ENCODE data around the gene DIAPH2. TPM values are rescaled to one million over a fixed set of nuclear protein-coding genes. Genes with fewer than 3 reads are reported as not detected.

DIAPH2 gene
- total RNA-seq, 4 donors from 2014 or later: 10.3 to 36.6 (median 17.9) TPM

GRCh38 chrX:97551821-97552220 is 867.2 kb downstream of the DIAPH2 start:
- intact Hi-C loops (cut with DNase I): no loop called here
- TF ChIP-seq, protein P1, sequence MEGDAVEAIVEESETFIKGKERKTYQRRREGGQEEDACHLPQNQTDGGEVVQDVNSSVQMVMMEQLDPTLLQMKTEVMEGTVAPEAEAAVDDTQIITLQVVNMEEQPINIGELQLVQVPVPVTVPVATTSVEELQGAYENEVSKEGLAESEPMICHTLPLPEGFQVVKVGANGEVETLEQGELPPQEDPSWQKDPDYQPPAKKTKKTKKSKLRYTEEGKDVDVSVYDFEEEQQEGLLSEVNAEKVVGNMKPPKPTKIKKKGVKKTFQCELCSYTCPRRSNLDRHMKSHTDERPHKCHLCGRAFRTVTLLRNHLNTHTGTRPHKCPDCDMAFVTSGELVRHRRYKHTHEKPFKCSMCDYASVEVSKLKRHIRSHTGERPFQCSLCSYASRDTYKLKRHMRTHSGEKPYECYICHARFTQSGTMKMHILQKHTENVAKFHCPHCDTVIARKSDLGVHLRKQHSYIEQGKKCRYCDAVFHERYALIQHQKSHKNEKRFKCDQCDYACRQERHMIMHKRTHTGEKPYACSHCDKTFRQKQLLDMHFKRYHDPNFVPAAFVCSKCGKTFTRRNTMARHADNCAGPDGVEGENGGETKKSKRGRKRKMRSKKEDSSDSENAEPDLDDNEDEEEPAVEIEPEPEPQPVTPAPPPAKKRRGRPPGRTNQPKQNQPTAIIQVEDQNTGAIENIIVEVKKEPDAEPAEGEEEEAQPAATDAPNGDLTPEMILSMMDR (IDR thresholded peaks at IDR 0.05): no peak
- no peak for TF ChIP-seq POLR2A (IDR thresholded peaks at IDR 0.05)
- Histone ChIP-seq H3K27me3 (no peaks in the 10 kb centered on the region), H3K36me3 (no peaks in the 10 kb centered on the region), H3K4me3 (no peak overlapping the region), H3K27ac (no peak overlapping the region), H3K4me1 (no peaks in the 10 kb centered on the region), H3K9me3 (no peaks in the 10 kb centered on the region)
- DNase-seq: no peak
- WGBS, 2 donors: 98 to 100% methylated on average over 3 of the region's 3 CpGs

DNA sequence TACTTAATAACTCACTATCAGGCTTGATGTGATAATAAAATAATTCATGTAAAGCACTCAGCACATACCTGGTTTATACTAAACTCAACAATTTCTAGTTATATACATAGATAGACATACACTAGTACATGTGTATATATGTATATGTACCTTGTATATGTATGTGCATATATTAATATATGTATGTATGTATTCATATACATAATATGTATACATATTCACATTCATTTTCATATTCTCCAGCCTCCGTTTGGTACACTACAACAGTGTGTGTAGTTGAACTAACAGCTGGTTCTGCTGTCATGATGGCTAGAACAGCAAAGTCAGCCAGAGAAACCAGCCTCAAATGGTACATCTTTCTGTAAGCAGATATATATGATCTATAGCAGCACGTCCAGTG is 869.2 kb downstream of the DIAPH2 start:
- no peak for TF ChIP-seq POLR2A (IDR thresholded peaks at IDR 0.05)
- TF ChIP-seq, protein P1 (IDR thresholded peaks at IDR 0.05): no peak
- Histone ChIP-seq H3K27me3 (no peaks in the 10 kb centered on the region), H3K4me1 (no peaks in the 10 kb centered on the region), H3K9me3 (no peaks in the 10 kb centered on the region), H3K4me3 (no peak overlapping the region), H3K36me3 (no peaks in the 10 kb centered on the region), H3K27ac (no peak overlapping the region)
- intact Hi-C loops (cut with DNase I): no loop called here
- DNase-seq: no peak
- WGBS, 2 donors: 71 to 100% methylated on average over 2 of the region's 2 CpGs

GRCh38 chrX:97556359-97556758 is 871.7 kb downstream of the DIAPH2 start:
- Histone ChIP-seq H3K4me1 (no peaks in the 10 kb centered on the region), H3K36me3 (no peaks in the 10 kb centered on the region), H3K9me3 (no peaks in the 10 kb centered on the region), H3K27ac (no peak overlapping the region), H3K27me3 (no peaks in the 10 kb centered on the region), H3K4me3 (no peak overlapping the region)
- intact Hi-C loops (cut with DNase I): no loop called here
- WGBS, 2 donors: 66 to 91% methylated on average over 3 of the region's 3 CpGs
- TF ChIP-seq POLR2A (IDR thresholded peaks at IDR 0.05): no peak
- TF ChIP-seq, protein P1 (IDR thresholded peaks at IDR 0.05): no peak
- DNase-seq: no peak

DNA sequence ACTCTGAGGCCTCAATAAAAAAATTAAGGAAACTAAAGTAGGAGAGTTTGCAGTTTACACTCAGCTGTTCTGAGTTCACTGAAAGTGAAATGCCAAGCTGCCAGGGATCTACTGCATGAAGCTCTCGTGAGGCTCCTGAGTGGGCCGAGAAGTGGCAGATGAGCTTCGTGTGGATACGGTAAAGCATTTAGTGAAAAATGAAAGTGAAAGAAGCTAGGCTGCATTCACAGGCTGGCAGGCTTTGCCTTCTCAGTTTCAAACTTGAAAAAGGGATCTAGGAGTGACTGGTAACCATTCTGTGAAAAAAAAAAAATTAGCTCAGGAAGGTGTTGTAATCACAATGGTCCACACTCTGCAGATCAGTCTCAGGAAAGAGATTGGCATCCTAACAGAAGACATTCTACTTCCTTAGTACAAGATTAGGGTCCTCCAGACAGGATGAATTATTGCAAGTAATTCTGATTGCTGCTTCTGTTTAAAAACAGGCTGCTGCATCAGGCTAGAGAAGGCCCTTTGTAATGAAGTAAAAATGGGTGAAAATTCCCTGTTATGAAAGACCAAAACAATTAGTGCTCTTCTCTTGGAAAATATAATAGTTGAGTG is 879.0 kb downstream of the DIAPH2 start:
- DNase-seq: no peak
- H3K9me3 ChIP-seq: no peaks in the 10 kb centered on the region
- H3K27ac ChIP-seq: peak overlapping the region in 2 of 4 donors; percentile 51 to 54
- peak overlapping the region in 3 of 4 donors; percentile 18 to 55 (median 21) for H3K4me3 ChIP-seq
- TF ChIP-seq POLR2A (IDR thresholded peaks at IDR 0.05): no peak
- TF ChIP-seq, protein P1 (IDR thresholded peaks at IDR 0.05): no peak
- 6 to 11% methylated on average over 3 to 4 of the region's 4 CpGs for WGBS, 2 donors
- intact Hi-C loops (cut with DNase I): no loop called here
- H3K27me3 ChIP-seq: no peaks in the 10 kb centered on the region
- H3K36me3 ChIP-seq: no peaks in the 10 kb centered on the region
- H3K4me1 ChIP-seq: peaks cover 0 to 6% (median 0%) of the 10 kb centered on the region in 3 donors

DNA sequence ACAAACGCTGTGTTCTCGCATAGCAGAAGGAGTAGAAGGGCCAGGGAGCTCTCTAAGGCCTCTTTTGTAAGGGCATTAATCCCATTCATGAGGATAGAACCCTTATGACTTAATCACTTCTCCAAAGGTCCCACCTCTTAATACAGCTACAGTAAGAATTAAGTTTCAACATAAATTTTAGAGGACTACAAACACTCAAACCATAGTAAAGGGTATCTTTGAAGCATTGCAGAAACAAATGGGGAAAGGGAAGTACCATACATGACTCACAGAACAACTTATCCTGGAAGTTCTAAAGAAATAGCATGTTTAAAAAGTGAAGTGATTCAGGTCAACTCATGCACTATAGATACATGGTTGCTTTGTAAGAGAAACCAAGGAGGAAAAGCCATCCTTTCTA is 879.9 kb downstream of the DIAPH2 start:
- Histone ChIP-seq H3K27me3 (no peaks in the 10 kb centered on the region), H3K9me3 (no peaks in the 10 kb centered on the region), H3K4me3 (no peak overlapping the region), H3K36me3 (no peaks in the 10 kb centered on the region), H3K4me1 (peaks cover 0 to 6% (median 0%) of the 10 kb centered on the region in 3 donors), H3K27ac (no peak overlapping the region)
- intact Hi-C loops (cut with DNase I): no loop called here
- no peak for DNase-seq
- no peak for TF ChIP-seq POLR2A (IDR thresholded peaks at IDR 0.05)
- TF ChIP-seq, protein P1 (IDR thresholded peaks at IDR 0.05): no peak
- 60 to 100% methylated on average over 1 to 2 of the region's 2 CpGs for WGBS, 2 donors

All from esophagus squamous epithelium (tissue), 5 donors.